Ovary (tissue), 9 donors: ENCODE data around the gene GRIN3A. TPM values are rescaled to one million over a fixed set of nuclear protein-coding genes. Genes with fewer than 3 reads are reported as not detected.

Experiments used
- DNase-seq, 5 donors: peaks; one replicate each; pipeline ENCODE4 v3.0.0-alpha.2; 2019 to 2020
- H3K27ac ChIP-seq, 2 donors: fragments of 200-600 bp; one replicate each; pipeline versions ENCODE4 v1.5.1 to v1.8.0; 2019 to 2022
- H3K27me3 ChIP-seq: fragments of 200-600 bp; one replicate; pipeline ENCODE4 v1.8.0; 2022
- H3K36me3 ChIP-seq: fragments of 200-600 bp; sonication (generic); one replicate; pipeline ENCODE4 v1.5.1; 2019
- H3K4me1 ChIP-seq: one replicate; pipeline ENCODE4 v1.8.1; 2013; ENCODE audit warnings: mild to moderate bottlenecking, moderate library complexity; ENCODE audit not compliant: insufficient read depth
- H3K4me3 ChIP-seq: fragments of 200-600 bp; sonication (generic); one replicate; pipeline ENCODE4 v1.5.1; 2017
- H3K9me3 ChIP-seq, 2 donors: fragments of 200-600 bp in 1 of 2; sonication (generic) in 1 of 2; one replicate each; pipeline versions ENCODE4 v1.5.1 to v1.8.1; 2013 to 2019; ENCODE audit warnings: mild to moderate bottlenecking in 1 of 2, moderate library complexity in 1 of 2
- EP300 ChIP-seq: sonication (generic); formaldehyde crosslinking; IDR thresholded peaks from one replicate; pipeline ENCODE4 v1.6.1; 2017; ENCODE audit warnings: antibody characterized with exemption
- POLR2A ChIP-seq: fragments of 450-650 bp; IDR thresholded peaks from one replicate; pipeline ENCODE4 v1.6.1; 2017; ENCODE audit warnings: antibody characterized with exemption, mild to moderate bottlenecking, moderate library complexity
- WGBS, 3 donors: extraction: QIAGEN DNeasy Blood & Tissue Kit in 1 of 3; methylation state at CpG; one replicate each; pipeline versions ENCODE4 v1.1.5 to v1.1.7; 2013 to 2017; 5-methylcytosine and 5-hydroxymethylcytosine counted together
- intact Hi-C, 4 donors: fragments of 100-400 bp; cut with DNase I; formaldehyde crosslinking; loops; one replicate each; pipeline versions ENCODE4 v1.11.0 to v1.15.1; 2022 to 2023
- polyA plus RNA-seq, 2 donors: library from polyadenylated mRNA; stranded (reverse); fragments of 200-250 nt in 1 of 2; fragments of 350-450 nt in 1 of 2; fragmentation: Illumina TruSeq in 1 of 2; extraction: RNeasy Lipid Tissue Mini Kit (QIAGEN cat#74804) in 1 of 2; gene quantifications; one replicate each; pipeline ENCODE4 v1.2.3, GENCODE V29; 2013 to 2014
- total RNA-seq, 7 donors: library from RNA; depleted of rRNA in 2 of 7; stranded (reverse); fragments of >200 nt in 2 of 7; fragmentation: NEBNext Ultra II Directional in 3 of 7; extraction: Animal tissue kit (Norgen Biotek cat#: 25700) in 3 of 7; gene quantifications; one replicate each; pipeline versions ENCODE4 v1.1.0 to v1.2.4, GENCODE V29; 2016 to 2023
- TF ChIP-seq, protein P1 (sequence below), 3 donors: fragments of 450-650 bp in 2 of 3; fragments of 200-600 bp in 1 of 3; IDR thresholded peaks; one replicate each; pipeline versions ENCODE4 v1.5.1 to v1.8.0; 2016 to 2022; ENCODE audit warnings: antibody characterized with exemption in 3 of 3, mild to moderate bottlenecking in 1 of 3
- donor health status: DM: no; HTN: no; CAD: no; lungs with moderate emphysema.
- donor health status: DM: no; HTN: no; CAD: no.
- donor health status: Bipolar disorder and iron deficiency.
- donor health status: DM: yes; HTN: yes; CAD: no.
- donor health status: DM: no; HTN: no; CAD: no.
- donor health status: DM: yes; HTN: yes; CAD: no.

GRIN3A gene
- total and polyA plus RNA-seq, 9 donors = 0.02 to 1.00 (median 0.24) TPM

DNA sequence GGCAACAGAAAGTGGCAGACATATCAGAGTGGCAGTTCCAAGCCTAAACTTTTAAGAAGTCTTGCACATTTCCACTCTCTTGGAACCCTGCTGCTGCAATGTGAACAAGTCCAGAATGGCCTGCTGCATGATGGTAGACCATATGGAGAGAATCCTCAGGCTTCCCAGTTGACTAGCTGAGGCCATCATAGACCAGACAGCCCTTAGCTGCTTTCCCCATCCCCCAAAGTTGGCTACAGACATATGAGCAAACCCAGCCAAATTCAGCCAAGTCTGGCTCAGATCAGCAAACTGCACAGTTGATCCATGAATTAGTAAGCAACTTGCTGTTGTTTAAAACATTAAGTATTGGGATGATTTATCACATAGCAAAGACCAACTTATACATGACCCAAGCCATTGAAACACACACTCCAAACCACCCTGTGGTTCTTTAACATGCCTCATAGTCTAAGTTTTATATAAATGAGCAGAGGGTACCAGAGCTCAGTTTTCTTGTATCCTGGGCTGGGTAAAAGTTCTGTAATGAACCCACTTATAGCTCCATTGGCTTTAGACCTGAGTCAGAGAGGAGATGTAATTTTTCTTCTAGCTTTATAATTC lies 163.6 kb downstream of the GRIN3A start:
- Histone ChIP-seq H3K27me3 (no peaks in the 10 kb centered on the region), H3K4me3 (no peak overlapping the region), H3K9me3 (no peaks in the 10 kb centered on the region), H3K4me1 (no peaks in the 10 kb centered on the region), H3K27ac (no peak overlapping the region), H3K36me3 (no peaks in the 10 kb centered on the region)
- DNase-seq = no peak
- TF ChIP-seq EP300 = no peak
- intact Hi-C loops = no loop called here

DNA sequence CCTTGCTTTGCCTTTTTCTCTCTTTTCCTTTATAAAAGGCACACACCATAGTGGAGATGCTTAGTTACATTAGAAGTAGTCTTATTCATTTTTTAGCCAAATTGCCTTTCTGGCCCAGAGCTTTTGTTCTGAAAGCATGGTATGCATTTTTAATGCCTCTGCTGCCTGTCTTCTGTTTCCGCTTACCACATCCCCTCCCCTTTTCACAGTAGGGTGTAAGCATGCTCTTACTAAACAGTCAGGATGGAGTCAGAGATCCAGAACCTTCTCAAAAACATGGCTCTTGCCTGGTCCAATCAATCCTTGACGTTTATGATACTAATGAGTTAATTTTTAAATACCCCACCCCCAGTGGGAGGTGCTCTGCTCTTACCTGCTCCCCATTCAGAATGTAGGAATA lies 166.1 kb downstream of the GRIN3A start:
- WGBS, 3 donors = 55 to 86% (median 76%) methylated on average over 2 of the region's 2 CpGs
- no peak overlapping the region for H3K27ac ChIP-seq
- intact Hi-C loops = no loop called here
- H3K4me3 ChIP-seq = no peak overlapping the region
- H3K27me3 ChIP-seq = no peaks in the 10 kb centered on the region
- H3K4me1 ChIP-seq = no peaks in the 10 kb centered on the region
- no peak for DNase-seq
- TF ChIP-seq, protein P1, sequence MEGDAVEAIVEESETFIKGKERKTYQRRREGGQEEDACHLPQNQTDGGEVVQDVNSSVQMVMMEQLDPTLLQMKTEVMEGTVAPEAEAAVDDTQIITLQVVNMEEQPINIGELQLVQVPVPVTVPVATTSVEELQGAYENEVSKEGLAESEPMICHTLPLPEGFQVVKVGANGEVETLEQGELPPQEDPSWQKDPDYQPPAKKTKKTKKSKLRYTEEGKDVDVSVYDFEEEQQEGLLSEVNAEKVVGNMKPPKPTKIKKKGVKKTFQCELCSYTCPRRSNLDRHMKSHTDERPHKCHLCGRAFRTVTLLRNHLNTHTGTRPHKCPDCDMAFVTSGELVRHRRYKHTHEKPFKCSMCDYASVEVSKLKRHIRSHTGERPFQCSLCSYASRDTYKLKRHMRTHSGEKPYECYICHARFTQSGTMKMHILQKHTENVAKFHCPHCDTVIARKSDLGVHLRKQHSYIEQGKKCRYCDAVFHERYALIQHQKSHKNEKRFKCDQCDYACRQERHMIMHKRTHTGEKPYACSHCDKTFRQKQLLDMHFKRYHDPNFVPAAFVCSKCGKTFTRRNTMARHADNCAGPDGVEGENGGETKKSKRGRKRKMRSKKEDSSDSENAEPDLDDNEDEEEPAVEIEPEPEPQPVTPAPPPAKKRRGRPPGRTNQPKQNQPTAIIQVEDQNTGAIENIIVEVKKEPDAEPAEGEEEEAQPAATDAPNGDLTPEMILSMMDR (IDR thresholded peaks at IDR 0.05) = no peak
- no peak for TF ChIP-seq POLR2A
- TF ChIP-seq EP300 = no peak
- H3K36me3 ChIP-seq = no peaks in the 10 kb centered on the region
- H3K9me3 ChIP-seq = no peaks in the 10 kb centered on the region

DNA sequence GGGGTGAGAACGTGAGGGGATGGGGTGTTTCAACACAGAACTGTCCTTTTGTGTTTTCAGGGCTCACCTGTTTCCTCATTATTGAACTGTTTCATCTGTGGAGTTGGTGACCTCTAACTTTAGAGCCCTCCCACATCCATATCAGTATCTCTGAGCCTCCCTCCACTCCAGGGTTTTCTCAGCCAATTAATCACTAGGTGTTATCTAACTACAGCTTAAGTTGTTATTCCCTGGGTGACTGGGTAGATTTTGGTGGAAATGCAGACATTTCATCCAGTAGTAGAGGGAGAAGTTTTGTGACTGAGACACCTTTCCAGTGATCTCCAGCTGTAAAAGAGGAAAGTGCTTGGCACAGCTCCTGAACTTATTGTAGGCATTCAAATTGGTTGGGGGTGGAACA lies 167.3 kb downstream of the GRIN3A start:
- Histone ChIP-seq H3K36me3 (no peaks in the 10 kb centered on the region), H3K27ac (no peak overlapping the region), H3K9me3 (no peaks in the 10 kb centered on the region), H3K4me1 (no peaks in the 10 kb centered on the region), H3K4me3 (no peak overlapping the region), H3K27me3 (no peaks in the 10 kb centered on the region)
- intact Hi-C loops = no loop called here
- WGBS, 3 donors = 50 to 68% (median 59%) methylated on average over 1 of the region's 1 CpG
- TF ChIP-seq EP300 (no peak), POLR2A (no peak)
- TF ChIP-seq, protein P1 (IDR thresholded peaks at IDR 0.05) = no peak
- no peak for DNase-seq

DNA sequence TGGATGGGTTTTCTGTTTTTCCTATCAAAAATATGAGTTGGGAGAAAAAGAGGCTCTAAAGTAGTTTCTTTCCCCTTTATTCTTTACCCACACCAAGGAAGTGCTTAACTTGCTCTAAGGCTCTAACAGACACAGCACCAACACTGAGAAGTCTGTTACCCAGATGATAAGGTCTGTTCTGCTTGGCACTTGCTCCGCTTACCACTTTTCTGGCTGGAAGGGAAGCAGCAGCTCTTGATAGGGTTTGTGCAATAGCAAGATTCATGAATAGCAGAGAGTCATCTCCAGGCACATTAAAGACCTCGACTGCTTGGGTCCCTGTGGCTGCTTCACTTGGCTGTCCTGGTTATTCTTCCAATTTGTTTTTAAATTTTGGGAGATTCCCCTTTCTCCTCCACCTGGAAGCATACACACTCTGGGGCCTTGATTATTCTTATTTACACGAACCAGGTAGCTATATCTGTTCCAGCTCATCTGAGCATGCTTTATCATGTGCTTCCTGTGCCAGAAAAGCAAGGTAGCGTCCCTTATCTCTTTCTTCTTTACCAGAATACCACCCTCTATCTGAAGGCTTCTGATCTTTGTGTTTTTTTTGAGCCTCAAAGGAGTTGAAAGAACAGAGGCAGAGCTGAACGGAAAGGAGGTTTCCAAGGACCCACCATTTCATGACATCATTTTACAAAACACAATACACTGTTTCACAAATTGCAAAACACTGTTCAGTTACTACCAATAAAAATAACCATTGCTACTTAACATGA lies 168.5 kb downstream of the GRIN3A start:
- H3K27me3 ChIP-seq = no peaks in the 10 kb centered on the region
- DNase-seq = no peak
- no peak overlapping the region for H3K27ac ChIP-seq
- no peak overlapping the region for H3K4me3 ChIP-seq
- H3K4me1 ChIP-seq = no peaks in the 10 kb centered on the region
- WGBS, 3 donors = 73 to 85% (median 76%) methylated on average over 5 of the region's 5 CpGs
- TF ChIP-seq POLR2A = no peak
- TF ChIP-seq, protein P1 (IDR thresholded peaks at IDR 0.05) = no peak
- no peak for TF ChIP-seq EP300
- intact Hi-C loops = no loop called here
- no peaks in the 10 kb centered on the region for H3K9me3 ChIP-seq
- no peaks in the 10 kb centered on the region for H3K36me3 ChIP-seq

DNA sequence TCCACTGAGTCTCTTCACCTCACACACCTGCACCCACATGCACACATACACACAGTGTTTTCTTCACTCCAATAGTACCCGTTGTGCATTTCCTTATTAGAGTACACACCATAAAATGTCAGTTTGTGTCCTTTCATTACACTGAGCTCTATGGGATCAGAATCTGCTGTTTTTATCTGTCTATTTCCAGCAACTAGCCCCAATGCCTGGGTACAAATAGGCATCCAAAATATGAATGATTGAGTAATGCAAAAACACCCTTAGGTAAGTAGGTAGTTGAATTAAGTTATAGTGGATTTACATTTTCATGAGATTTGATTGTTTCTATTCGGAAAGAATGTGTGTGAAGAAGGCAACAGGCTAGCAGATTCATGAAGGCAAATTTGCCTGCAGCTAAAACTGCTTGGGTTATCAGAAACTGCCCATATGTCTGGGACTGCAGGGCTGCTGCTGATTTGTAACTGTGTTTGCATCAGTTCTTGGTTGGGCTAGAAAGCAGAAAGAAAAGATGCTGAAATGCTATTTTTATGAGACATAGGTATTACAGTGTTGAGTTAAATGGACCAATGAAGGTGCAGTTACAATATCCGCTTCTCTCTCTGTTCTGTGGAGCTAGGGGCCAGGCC lies 170.6 kb downstream of the GRIN3A start:
- H3K4me3 ChIP-seq = no peak overlapping the region
- intact Hi-C loops = no loop called here
- no peaks in the 10 kb centered on the region for H3K9me3 ChIP-seq
- no peak overlapping the region for H3K27ac ChIP-seq
- no peaks in the 10 kb centered on the region for H3K27me3 ChIP-seq
- no peaks in the 10 kb centered on the region for H3K36me3 ChIP-seq
- TF ChIP-seq POLR2A = no peak
- TF ChIP-seq EP300 = no peak
- TF ChIP-seq, protein P1 (IDR thresholded peaks at IDR 0.05) = no peak
- no peak for DNase-seq
- H3K4me1 ChIP-seq = no peaks in the 10 kb centered on the region
- 91 to 94% (median 93%) methylated on average over 3 of the region's 3 CpGs for WGBS, 3 donors
